Cardiac muscle cell (in vitro differentiated cells and primary cell): Measurements from ENCODE around the gene SIDT1. TPM values are rescaled to one million over a fixed set of nuclear protein-coding genes. Genes with fewer than 3 reads are reported as not detected.

Experiments
- DNase-seq, 2 donors: peaks; one replicate each; pipeline versions ENCODE4 v3.0.0 to v3.0.0-alpha.2; 2010 to 2017; ENCODE audit warnings: low read depth in 1 of 2, low spot score in 1 of 2
- H3K27ac ChIP-seq: fragments of 200-600 bp; sonication (generic); 2 replicates; pipeline ENCODE4 v1.5.1; 2016
- H3K27me3 ChIP-seq: fragments of 200-600 bp; sonication (generic); 2 replicates; pipeline ENCODE4 v1.6.0; 2016; ENCODE audit warnings: control low read depth
- H3K36me3 ChIP-seq: fragments of 200-600 bp; sonication (generic); 2 replicates; pipeline ENCODE4 v1.5.1; 2016; ENCODE audit warnings: control low read depth
- H3K4me1 ChIP-seq: fragments of 200-600 bp; sonication (generic); 2 replicates; pipeline ENCODE4 v1.8.1; 2017; ENCODE audit warnings: low read depth, mild to moderate bottlenecking, mixed run types
- H3K4me3 ChIP-seq: fragments of 200-600 bp; sonication (generic); 2 replicates; pipeline ENCODE4 v1.5.1; 2016; ENCODE audit warnings: mild to moderate bottlenecking
- H3K9me3 ChIP-seq: fragments of 200-600 bp; sonication (generic); 2 replicates; pipeline ENCODE4 v1.5.1; 2017; ENCODE audit warnings: low read depth, mild to moderate bottlenecking, control low read depth
- polyA plus RNA-seq: library from polyadenylated mRNA; unstranded; fragments of >200 nt; fragmentation: Nextera tagmentation; extraction: Ambion mirVana; gene quantifications from 2 replicates; pipeline ENCODE4 v1.2.1, GENCODE V29; 2016
- total RNA-seq: library from RNA; depleted of rRNA; stranded (reverse); fragments of >200 nt; gene quantifications from 2 replicates; pipeline ENCODE4 v1.2.3, GENCODE V29; 2016
- TF ChIP-seq, protein P1 (sequence below): IDR thresholded peaks from 2 replicates; pipeline ENCODE4 v1.5.1; 2012; ENCODE audit warnings: low read depth, mild to moderate bottlenecking, low read length

The SIDT1 gene
- total and polyA plus RNA-seq, 2 experiments from 2014 or later, result 0.32 TPM; not detected in 1

DNA sequence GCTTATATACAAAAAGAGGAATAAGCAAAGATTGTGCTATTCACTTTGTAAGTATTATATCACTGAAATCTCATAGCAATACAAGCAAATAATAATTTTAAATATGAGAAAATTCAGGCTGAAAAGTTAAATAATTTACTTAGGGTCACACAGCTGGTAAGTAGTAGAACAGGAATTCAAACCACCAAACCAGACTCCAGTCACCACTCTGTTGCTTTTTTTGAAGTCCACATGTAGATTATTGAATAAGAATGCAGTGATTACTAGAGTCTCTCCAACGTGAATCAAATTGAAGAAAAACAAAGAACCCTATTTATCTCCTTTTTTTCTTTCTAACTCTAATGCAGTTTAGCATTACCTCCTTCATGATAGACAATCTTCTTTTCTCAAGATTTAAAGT, 33.3 kb upstream of the SIDT1 start:
- Histone ChIP-seq H3K9me3 (no peaks in the 10 kb centered on the region), H3K4me3 (no peak overlapping the region), H3K27ac (no peak overlapping the region), H3K4me1 (no peaks in the 10 kb centered on the region), H3K27me3 (no peaks in the 10 kb centered on the region), H3K36me3 (peaks cover 15% of the 10 kb centered on the region)
- TF ChIP-seq, protein P1, sequence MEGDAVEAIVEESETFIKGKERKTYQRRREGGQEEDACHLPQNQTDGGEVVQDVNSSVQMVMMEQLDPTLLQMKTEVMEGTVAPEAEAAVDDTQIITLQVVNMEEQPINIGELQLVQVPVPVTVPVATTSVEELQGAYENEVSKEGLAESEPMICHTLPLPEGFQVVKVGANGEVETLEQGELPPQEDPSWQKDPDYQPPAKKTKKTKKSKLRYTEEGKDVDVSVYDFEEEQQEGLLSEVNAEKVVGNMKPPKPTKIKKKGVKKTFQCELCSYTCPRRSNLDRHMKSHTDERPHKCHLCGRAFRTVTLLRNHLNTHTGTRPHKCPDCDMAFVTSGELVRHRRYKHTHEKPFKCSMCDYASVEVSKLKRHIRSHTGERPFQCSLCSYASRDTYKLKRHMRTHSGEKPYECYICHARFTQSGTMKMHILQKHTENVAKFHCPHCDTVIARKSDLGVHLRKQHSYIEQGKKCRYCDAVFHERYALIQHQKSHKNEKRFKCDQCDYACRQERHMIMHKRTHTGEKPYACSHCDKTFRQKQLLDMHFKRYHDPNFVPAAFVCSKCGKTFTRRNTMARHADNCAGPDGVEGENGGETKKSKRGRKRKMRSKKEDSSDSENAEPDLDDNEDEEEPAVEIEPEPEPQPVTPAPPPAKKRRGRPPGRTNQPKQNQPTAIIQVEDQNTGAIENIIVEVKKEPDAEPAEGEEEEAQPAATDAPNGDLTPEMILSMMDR, result no peak
- no peak for DNase-seq

DNA sequence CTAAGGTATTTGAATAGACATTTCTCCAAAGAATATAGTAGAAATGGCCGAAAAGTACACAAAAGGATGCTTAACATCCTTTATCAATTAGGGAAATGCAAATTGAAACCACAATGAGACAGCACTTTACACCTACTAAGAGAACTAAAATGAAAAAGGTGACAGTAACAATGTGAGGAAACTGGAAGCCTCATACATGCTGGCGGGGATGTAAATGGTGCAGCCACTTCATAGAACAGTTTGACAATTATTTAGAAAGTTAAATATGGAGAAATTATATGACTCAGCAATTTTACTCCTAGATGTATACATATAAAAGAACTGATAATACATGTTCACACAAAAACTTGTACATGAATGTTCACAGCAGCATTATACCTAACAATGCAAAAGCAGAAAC, 30.8 kb upstream of the SIDT1 start:
- H3K27ac ChIP-seq, result no peak overlapping the region
- DNase-seq, result no peak
- H3K4me1 ChIP-seq, result no peaks in the 10 kb centered on the region
- no peaks in the 10 kb centered on the region for H3K9me3 ChIP-seq
- no peaks in the 10 kb centered on the region for H3K27me3 ChIP-seq
- TF ChIP-seq, protein P1, result no peak
- peaks cover 19% of the 10 kb centered on the region for H3K36me3 ChIP-seq
- no peak overlapping the region for H3K4me3 ChIP-seq

DNA sequence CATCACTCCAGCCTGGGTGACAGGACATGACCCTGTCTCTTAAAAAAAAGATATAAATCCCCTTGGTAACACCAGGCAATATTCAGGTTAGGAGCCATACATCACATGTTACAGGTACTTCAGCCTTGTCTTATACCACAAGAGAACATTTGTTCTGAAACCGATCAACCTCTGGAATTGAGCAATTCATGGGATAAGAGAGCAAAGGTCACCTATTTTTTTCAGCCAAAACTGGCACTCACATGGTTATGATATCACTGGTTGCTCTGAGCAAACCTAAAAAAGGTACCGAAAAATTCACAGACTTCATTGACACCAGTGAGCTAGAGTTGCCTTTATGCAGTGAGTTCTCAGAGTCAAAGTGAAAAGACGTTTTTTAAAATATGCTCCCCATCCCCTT, 26.5 kb upstream of the SIDT1 start:
- H3K4me3 ChIP-seq, result no peak overlapping the region
- TF ChIP-seq, protein P1, result no peak
- H3K9me3 ChIP-seq, result no peaks in the 10 kb centered on the region
- peaks cover 12% of the 10 kb centered on the region for H3K36me3 ChIP-seq
- H3K4me1 ChIP-seq, result no peaks in the 10 kb centered on the region
- DNase-seq, result no peak
- H3K27me3 ChIP-seq, result no peaks in the 10 kb centered on the region
- no peak overlapping the region for H3K27ac ChIP-seq

DNA sequence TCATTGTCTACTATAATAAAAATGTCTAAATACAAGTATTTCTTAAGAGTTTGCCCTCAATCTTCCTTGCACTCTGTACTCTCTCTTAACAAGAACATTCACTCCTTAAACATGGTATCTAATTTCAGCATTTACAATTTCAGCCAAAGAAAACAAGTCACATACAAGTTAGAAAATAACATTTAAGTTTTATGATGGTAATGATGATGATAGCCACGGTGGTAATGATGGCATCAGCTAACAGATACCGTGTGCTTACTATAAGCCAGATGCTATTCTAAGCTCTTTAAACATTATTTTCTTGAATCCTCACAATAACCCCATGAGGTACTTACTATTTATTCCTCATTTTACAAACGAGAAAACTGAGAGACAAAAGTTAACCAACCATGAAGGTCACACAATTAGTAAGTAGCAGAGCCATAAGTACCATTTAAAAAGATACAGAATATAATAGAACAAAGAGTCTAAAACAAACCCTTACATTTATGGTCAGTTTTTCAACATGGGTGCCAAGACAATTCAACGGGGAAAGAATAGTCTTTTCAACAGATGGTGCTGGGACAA, 24.8 kb upstream of the SIDT1 start:
- Histone ChIP-seq H3K27me3 (no peaks in the 10 kb centered on the region), H3K4me1 (no peaks in the 10 kb centered on the region), H3K9me3 (no peaks in the 10 kb centered on the region), H3K36me3 (peaks cover 7% of the 10 kb centered on the region), H3K27ac (no peak overlapping the region), H3K4me3 (no peak overlapping the region)
- no peak for DNase-seq
- TF ChIP-seq, protein P1, result no peak

DNA sequence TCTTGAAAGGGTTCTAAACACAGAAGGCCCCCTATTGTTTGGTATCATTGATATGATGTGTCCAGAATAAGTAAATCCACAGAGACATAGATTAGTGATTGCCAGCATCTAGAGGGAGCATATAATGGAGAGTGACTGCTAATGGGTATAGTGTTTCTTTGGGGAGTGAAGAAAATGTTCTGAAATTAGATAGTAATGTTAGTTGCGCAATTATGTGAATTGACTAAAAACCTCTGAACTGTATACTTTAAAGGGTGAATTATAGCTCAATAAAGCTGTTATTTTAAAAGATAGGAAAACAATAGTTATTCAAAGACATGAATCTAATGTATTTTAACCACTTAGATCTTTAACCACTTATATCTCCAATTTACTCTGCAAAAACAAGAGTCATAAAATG, 23.4 kb upstream of the SIDT1 start:
- H3K4me3 ChIP-seq, result no peak overlapping the region
- H3K27me3 ChIP-seq, result no peaks in the 10 kb centered on the region
- DNase-seq, result no peak
- H3K4me1 ChIP-seq, result no peaks in the 10 kb centered on the region
- no peaks in the 10 kb centered on the region for H3K9me3 ChIP-seq
- H3K36me3 ChIP-seq, result peaks cover 7% of the 10 kb centered on the region
- no peak overlapping the region for H3K27ac ChIP-seq
- TF ChIP-seq, protein P1, result no peak
